Osteoblast (primary cell): ENCODE data around the gene C1QTNF9B. TPM values are rescaled to one million over a fixed set of nuclear protein-coding genes. Genes with fewer than 3 reads are reported as not detected.

Experiments used
- DNase-seq: peaks from one replicate; pipeline ENCODE4 v3.0.0; 2011; ENCODE audit warnings: low spot score, mixed read lengths; ENCODE audit not compliant: insufficient read length; ENCODE audit errors: missing footprints
- H2AFZ ChIP-seq: 2 replicates; pipeline ENCODE4 v1.6.0; 2011; ENCODE audit warnings: mild to moderate bottlenecking, low read length
- H3K27ac ChIP-seq: 2 replicates; pipeline ENCODE4 v1.5.1; 2011; ENCODE audit warnings: mild to moderate bottlenecking, low read depth, low read length, moderate library complexity
- H3K27me3 ChIP-seq: 2 replicates; pipeline ENCODE4 v1.6.0; 2012; ENCODE audit warnings: mild to moderate bottlenecking, control low read depth, inconsistent platforms, low read length, moderate library complexity; ENCODE audit not compliant: insufficient read depth
- H3K36me3 ChIP-seq: 2 replicates; pipeline ENCODE4 v1.5.1; 2011; ENCODE audit warnings: mild to moderate bottlenecking, low read length, control low read depth, moderate library complexity; ENCODE audit not compliant: insufficient read depth
- H3K4me1 ChIP-seq: 2 replicates; pipeline ENCODE4 v1.5.1; 2011; ENCODE audit warnings: mild to moderate bottlenecking, low read length, control low read depth, moderate library complexity; ENCODE audit not compliant: insufficient read depth
- H3K4me2 ChIP-seq: 2 replicates; pipeline ENCODE4 v1.6.0; 2011; ENCODE audit warnings: mild to moderate bottlenecking, low read length; ENCODE audit not compliant: insufficient read depth
- H3K4me3 ChIP-seq: fragments of 200-600 bp; sonication (generic); 3 replicates; pipeline ENCODE4 v1.5.1; 2012; ENCODE audit warnings: mild to moderate bottlenecking, low read length, inconsistent platforms; ENCODE audit not compliant: insufficient read depth
- H3K79me2 ChIP-seq: 2 replicates; pipeline ENCODE4 v1.6.0; 2012; ENCODE audit warnings: mild to moderate bottlenecking, low read length, control low read depth, inconsistent platforms; ENCODE audit not compliant: insufficient read depth
- H3K9me3 ChIP-seq: 2 replicates; pipeline ENCODE4 v1.5.1; 2011; ENCODE audit warnings: low read depth, low read length, control low read depth
- H4K20me1 ChIP-seq: 2 replicates; pipeline ENCODE4 v1.6.0; 2012; ENCODE audit warnings: mild to moderate bottlenecking, low read length, control low read depth; ENCODE audit not compliant: insufficient read depth
- CTCF ChIP-seq: IDR thresholded peaks from 2 replicates; pipeline ENCODE4 v1.5.1; 2011; ENCODE audit warnings: mild to moderate bottlenecking, low read depth, low read length, moderate library complexity; ENCODE audit errors: extremely low read depth
- total RNA-seq: library from RNA; depleted of rRNA; stranded (reverse); fragments of >200 nt; gene quantifications from 2 replicates; pipeline ENCODE4 v1.2.3, GENCODE V29; 2012

The C1QTNF9B gene
- total RNA-seq, 1 donor, result not detected

- Histone ChIP-seq H3K27ac (no peak overlapping the region), H3K4me3 (no peak overlapping the region), H4K20me1 (no peaks in the 10 kb centered on the region), H3K4me2 (no peak overlapping the region), H3K4me1 (peaks cover 4% of the 10 kb centered on the region), H2AFZ (no peak overlapping the region), H3K27me3 (no peaks in the 10 kb centered on the region), H3K36me3 (no peaks in the 10 kb centered on the region), H3K9me3 (no peaks in the 10 kb centered on the region), H3K79me2 (no peaks in the 10 kb centered on the region)
- no peak for TF ChIP-seq CTCF
- no peak for DNase-seq
These were observed 46.2 kb downstream of the C1QTNF9B start for GRCh38 chr13:23851106-23851505.

- Histone ChIP-seq H3K79me2 (no peaks in the 10 kb centered on the region), H3K9me3 (no peaks in the 10 kb centered on the region), H3K36me3 (no peaks in the 10 kb centered on the region), H3K4me2 (no peak overlapping the region), H2AFZ (no peak overlapping the region), H3K27me3 (no peaks in the 10 kb centered on the region), H3K27ac (no peak overlapping the region), H3K4me3 (no peak overlapping the region), H3K4me1 (peaks cover 4% of the 10 kb centered on the region), H4K20me1 (no peaks in the 10 kb centered on the region)
- no peak for TF ChIP-seq CTCF
- no peak for DNase-seq
These were observed 47.2 kb downstream of the C1QTNF9B start for GRCh38 chr13:23850134-23850533.

GRCh38 chr13:23849670-23850069, 47.6 kb downstream of the C1QTNF9B start:
- no peak for DNase-seq
- no peak overlapping the region for H2AFZ ChIP-seq
- no peak overlapping the region for H3K4me2 ChIP-seq
- no peaks in the 10 kb centered on the region for H4K20me1 ChIP-seq
- H3K27ac ChIP-seq, result no peak overlapping the region
- H3K79me2 ChIP-seq, result no peaks in the 10 kb centered on the region
- no peaks in the 10 kb centered on the region for H3K9me3 ChIP-seq
- TF ChIP-seq CTCF, result no peak
- H3K4me3 ChIP-seq, result no peak overlapping the region
- no peaks in the 10 kb centered on the region for H3K27me3 ChIP-seq
- peaks cover 4% of the 10 kb centered on the region for H3K4me1 ChIP-seq
- no peaks in the 10 kb centered on the region for H3K36me3 ChIP-seq

GRCh38 chr13:23848646-23849141, 48.6 kb downstream of the C1QTNF9B start:
- no peak for DNase-seq
- Histone ChIP-seq H3K27ac (no peak overlapping the region), H3K9me3 (no peaks in the 10 kb centered on the region), H3K36me3 (no peaks in the 10 kb centered on the region), H3K4me2 (no peak overlapping the region), H3K27me3 (no peaks in the 10 kb centered on the region), H3K4me3 (no peak overlapping the region), H4K20me1 (no peaks in the 10 kb centered on the region), H2AFZ (no peak overlapping the region), H3K4me1 (peaks cover 4% of the 10 kb centered on the region), H3K79me2 (no peaks in the 10 kb centered on the region)
- TF ChIP-seq CTCF, result no peak
